Stimulated activated CD4-positive, alpha-beta T cell treated with anti-CD3 and anti-CD28 coated beads, Interleukin-1b, Interleukin-23, amount 100 ng/mL, for 48 hours (primary cell): ENCODE results near the gene ZNF580.
A peak's percentile ranks its signal among the peaks of the same experiment; 100 is the strongest.

Experiments used
- DNase-seq: peaks from one replicate; pipeline ENCODE4 v3.0.0-alpha.2; 2020

The ZNF580 gene

GRCh38 chr19:55640577-55641425, at the start of gene ZNF580:
Gene ZNF580, plus strand, starts transcription at chr19:55641002. Its CDS starts 1,507 bp downstream, at chr19:55642509.
- DNase-seq = peak; percentile 67

- DNase-seq = no peak
Observed at GRCh38 chr19:55591555-55591954, 49.2 kb upstream of the ZNF580 start.

GRCh38 chr19:55592391-55593090, 48.3 kb upstream of the ZNF580 start:
- no peak for DNase-seq

DNA sequence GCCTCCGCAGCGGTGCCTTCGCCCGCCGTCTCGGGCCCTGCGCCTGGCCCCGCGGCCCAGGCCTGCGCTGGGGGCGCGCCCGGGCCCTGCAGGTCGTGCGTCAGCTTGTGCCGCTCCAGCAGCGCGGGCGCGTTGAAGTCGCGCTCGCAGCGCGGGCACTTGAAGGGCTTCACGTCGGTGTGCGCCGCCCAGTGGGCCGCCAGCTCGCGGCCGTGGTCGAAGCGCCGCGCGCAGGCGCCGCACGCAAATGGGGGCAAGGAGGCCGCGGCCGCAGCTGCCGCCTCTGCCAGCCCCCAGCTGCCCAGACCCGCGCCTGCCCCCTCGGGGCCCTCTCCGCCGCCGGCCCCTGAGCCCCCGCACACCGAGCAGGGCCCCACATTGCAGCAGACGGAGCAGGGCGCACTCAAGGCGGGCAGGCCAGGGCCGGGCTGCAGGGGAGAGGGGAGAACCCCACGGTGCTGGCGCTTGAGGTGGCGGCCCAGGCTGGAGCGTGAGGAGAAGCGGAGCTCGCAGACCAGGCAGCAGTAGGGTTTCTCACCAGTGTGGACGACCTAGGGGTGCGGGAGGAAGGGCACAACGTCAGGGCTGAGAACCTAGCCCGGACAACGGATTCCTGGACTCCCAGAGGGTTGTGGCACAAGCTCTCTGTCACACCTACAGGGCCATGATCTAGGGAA, 47.6 kb upstream of the ZNF580 start:
- no peak for DNase-seq

DNA sequence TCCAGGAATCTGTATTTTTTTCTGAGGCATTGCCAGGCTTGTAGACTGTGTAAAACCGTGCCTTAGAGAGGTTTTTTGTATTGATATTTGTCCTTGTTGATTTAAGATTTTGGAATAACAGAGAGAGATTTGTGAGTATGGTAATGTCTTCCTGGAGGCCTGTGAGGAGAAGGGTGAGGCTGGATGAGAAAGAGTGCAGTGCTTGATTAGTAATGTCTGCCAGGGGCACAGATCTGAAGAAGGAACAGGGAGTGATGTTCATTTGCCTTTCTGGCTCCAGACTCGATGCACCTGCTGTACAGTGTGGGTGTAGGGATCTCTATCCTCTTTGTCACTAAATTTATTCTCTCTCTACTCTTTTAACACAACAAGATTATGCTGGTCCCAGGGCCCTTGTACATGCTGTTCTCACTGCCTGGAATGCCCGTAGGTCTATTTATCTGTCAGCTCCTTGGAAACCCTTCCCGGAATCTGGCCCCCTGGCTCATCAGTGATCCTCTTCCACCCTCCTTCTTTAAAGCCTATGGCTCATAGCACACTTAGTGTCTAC, 45.7 kb upstream of the ZNF580 start:
- no peak for DNase-seq

GRCh38 chr19:55596304-55596703, 44.5 kb upstream of the ZNF580 start:
- DNase-seq = no peak

DNA sequence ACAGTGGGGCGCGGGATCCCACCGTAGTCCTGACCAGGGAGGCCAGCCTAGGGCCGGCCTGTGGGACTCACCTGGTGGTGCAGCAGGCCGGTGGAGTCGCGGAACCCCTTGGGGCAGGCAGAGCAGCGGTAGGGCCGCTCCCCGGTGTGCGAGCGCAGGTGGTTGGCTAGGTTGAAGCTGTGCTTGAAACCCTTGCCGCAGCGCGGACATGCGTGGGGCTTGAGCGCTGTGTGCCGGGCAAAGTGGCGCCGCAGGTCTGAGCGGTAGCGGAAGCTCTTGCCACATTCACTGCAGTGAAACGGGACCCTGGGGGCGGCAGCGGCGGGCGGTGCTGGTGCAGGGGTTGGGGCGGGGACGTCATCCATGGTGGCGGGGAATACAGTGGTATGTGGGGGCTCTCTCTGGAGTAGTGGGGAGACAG, 43.3 kb upstream of the ZNF580 start:
- DNase-seq = no peak

DNA sequence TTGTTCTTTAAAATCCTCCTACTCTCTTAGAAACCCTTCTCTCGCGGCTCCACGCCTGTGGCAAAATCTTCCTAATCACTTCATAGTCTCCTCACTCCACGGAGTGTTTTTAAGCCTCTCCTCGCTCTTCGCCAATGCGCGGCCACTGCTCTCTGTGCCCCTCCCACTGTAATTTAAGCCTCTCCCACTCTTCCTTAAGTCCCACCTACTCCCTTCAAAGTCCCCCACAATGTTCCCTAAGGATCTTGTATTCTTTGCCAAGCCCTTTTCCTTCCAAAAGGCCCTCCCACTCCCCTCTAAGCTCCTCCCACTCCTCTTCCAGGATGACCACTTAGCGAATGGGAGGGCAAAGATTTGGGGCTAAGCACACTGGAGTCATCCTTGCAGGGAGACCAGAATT, 42.8 kb upstream of the ZNF580 start:
- DNase-seq = no peak

DNA sequence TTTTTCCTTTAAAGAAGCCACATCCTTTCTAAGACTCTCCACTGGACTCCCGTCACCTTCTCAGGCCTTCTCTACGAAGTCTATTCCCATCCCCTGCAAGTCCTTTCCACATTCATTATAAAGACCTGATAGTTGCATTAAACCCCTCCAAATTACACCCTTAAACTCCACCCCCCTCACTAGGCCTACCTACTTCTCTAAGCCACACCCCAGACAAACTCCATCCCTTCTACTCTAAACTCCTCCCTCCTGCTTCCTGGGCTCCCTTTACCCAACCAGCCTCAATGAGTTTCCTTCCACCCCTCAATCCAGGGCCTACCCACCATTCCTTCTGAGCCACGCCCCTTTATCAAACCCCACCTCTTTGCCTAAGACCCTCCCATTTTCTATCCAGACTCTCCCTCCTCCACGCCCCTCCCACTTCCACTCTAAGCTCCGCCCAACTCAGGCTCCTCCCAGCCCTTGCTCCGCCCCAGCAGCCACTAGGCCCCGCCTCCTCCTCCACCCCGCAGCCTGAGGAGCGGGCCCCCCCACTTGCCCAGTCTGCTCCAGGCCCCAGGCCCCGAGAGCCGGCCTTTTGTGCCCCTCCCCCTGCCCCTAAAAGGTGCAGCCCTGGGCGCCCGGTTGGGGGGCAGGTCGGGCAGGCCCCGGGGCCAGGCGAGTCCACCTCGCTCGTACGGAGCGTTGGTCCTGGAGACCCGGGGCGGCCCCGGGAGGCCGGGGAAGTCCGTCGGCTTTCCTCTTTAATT, 41.9 kb upstream of the ZNF580 start:
- peak; percentile 97 for DNase-seq

DNA sequence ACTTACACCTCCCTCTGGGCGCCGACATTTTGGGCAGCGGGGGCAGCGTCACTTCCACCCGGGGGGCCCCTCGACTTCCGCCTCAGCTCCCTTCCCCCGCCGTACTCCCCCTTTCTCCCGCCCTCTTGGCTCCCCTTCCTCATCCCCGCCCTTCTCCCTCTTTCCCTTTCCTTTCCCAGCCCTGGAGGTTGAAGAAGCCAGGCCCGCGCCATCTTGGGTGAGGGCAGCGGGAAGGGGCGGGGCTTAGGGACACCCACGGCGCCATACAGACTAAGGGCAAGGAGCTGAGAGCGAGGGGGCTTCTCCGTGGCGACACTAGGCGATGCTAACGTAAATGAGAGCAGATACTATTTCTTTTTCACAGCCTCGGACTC, 41.3 kb upstream of the ZNF580 start, which contains the start of gene FIZ1:
FIZ1 (minus strand) TSS at position 50 of the 374 bp plus-strand sequence. CDS start 1,652 bp downstream, outside the sequence.
- peak; percentile 98 for DNase-seq

DNA sequence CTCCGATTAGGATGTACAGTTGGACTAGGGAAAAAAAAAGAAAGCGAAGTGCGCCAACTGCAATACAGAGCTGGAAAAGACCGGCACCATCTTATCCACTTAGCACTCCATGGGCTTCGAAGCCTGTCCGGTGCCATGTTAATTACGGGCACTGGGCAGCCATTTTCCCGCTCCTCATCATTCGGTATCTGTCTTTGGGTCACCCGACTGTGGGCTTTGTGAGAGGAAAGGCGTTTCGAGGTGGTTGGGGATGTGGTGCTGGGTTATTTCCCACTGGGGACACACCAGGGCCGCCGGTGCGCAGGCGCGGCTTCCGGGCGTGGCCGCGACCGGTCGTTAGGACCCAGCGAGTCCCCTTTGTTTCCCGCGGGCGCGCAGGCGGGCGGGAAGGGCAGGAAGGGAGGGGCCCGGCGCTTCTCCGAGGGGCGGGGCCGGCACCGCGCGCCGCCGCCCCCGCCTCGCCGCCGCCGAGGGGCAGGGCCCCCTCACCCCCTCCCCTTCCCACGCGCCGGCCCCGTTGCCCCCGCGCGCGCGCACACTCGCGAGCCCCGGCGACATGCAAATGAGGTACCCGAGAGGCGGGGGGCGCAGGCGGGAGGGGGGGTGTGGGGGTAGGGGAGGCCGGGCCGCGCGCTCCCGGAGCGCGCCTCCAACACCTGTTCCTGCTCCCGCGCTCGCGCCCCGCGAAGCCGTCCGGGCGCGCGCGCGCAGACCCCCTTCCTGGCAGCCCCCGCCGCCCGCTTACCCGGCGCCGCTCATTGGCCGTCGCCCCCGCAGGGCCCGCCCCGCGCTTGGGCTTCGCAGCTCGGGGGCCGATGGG, 40.8 kb upstream of the ZNF580 start, which contains the start of gene ZNF524:
ZNF524 (plus strand) TSS at position 447 of the 820 bp plus-strand sequence. CDS start 1,825 bp downstream, outside the sequence.
- DNase-seq = peak; percentile 84

- DNase-seq = no peak
Observed at GRCh38 chr19:55600662-55601028, 40.2 kb upstream of the ZNF580 start.

DNA sequence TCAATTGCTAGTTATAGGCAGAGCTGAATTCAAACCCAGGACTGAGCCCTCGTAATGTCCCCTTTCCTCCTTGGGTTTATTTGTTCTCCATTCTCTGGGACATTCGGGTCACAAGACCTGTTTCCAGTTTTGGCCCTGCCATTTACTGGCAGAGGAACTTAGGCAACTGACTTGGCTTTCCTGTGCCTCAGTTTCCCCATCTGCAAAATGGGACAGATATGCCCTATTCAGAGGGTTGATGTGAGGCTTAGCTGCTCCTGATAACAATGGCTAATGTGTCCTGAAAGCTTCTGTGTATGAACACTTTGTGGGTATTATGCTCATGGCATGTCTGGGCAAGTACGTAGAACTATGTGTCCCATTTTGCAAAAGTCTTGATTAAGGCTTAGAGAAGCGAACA, 39.7 kb upstream of the ZNF580 start:
- DNase-seq = no peak

DNA sequence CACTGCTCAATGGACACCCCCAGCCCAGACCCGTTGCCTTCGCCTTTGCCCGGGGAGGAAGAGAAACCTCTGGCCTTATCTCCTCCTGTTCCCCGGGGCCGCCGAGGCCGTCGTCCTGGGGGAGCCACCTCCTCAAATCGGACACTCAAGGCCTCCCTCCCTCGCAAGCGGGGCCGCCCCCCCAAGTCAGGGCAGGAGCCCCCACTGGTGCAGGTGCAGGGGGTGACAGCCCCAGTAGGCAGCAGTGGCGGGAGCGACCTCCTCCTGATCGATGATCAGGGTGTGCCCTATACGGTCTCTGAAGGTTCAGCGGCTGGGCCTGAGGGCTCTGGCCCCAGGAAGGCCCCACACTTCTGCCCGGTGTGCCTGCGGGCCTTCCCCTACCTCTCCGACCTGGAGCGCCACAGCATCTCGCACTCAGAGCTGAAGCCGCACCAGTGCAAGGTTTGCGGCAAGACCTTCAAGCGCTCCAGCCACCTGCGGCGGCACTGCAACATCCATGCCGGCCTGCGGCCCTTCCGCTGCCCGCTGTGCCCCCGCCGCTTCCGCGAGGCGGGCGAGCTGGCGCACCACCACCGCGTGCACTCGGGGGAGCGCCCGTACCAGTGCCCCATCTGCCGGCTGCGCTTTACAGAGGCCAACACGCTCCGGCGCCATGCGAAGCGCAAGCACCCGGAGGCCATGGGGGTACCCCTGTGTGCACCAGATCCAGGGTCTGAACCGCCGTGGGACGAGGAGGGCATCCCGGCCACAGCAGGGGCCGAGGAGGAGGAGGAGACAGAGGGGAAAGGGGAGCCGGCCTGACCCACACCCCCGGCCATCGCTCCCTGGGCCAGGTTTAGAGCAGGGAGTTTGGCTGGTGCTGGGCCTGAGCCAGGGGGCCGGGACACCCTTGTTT, 38.4 kb upstream of the ZNF580 start:
- DNase-seq = no peak

DNA sequence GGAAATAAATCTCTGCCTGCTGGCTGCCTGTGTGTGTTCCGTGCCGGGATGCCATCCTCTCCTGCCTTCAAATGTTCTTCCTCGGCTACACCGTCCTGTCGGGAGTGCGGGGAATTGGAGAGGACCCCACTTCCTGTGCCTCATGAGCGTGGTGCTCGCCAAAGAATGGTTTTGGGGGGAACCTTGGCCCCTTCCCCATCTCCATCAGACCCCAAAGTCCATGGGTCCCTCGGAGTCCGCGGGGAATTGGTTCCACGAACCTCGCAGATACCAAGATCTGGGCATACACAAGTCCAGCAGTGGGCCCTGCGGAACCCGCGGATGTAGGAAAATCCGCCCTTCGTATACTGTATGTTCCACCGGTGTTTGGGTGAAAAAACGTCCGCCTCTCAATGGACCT, 37.7 kb upstream of the ZNF580 start:
- DNase-seq = no peak

DNA sequence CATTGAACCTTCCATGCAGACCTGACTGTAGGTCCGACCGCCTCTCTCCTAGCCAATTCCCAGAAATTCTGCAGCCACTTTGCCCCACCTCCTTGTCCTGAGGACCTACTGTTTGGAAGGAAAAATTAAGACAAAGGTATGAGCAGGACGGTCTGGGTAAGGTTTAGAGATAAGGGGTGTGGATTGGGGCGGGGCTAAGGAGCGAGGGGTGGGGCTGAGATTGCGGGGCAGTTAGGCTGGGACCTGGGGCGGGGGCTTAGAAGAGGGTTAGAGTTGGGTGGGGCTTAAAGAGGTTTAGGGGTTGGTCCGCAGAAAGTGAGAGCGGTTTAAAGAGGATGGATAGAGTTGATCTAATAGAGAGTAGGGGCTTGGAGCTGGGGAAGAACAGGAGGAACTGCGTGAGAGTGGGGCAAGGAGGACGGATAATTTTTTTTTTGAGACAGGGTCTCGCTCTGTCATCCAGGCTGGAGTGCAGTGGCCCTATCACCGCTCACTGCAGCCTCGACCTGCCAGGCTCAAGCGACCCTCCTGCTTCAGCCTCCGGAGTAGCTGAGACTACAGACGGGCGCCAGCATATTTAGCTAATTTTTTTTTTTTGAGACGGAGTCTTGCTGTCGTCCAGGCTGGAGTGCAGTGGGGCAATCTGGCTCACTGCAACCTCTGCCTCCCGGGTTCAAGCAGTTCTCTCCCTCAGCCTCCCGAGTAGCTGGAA, 37.1 kb upstream of the ZNF580 start:
- DNase-seq = no peak

GRCh38 chr19:55605207-55605636, 35.6 kb upstream of the ZNF580 start:
- peak; percentile 99 for DNase-seq

GRCh38 chr19:55605637-55606470, 34.9 kb upstream of the ZNF580 start, which contains the start of gene ZNF865:
Gene ZNF865, plus strand, starts transcription at chr19:55605647. Its CDS starts 7,972 bp downstream, at chr19:55613619.
- DNase-seq = peak; percentile 70

DNA sequence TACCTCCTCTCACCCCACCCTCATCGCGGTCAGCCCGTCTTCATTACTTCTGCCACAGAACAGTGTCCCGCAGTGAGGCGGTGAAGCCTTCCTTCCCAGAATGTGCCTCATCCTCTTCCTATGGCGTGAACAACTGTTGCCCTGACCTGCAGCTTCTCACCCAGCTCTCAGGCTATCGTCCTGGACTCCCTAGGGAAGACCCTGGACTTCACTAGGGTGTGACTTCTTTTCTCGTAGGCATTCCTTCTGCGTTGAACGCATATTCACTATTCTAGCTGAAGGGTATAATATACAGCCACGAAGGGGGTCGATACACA, 34.4 kb upstream of the ZNF580 start:
- no peak for DNase-seq
